A549 (cell line): Measurements from ENCODE around the gene PPP2R2C. TPM values are rescaled to one million over a fixed set of nuclear protein-coding genes. Genes with fewer than 3 reads are reported as not detected.

Source experiments
- ATAC-seq, 2 experiments: fragments of 200-7000 bp in 1 of 2; fragments of >200 bp in 1 of 2; cut with Nextera tagmentation in 1 of 2; cut with Tn5 transposase in 1 of 2; 3 replicates each; pipeline versions ENCODE4 v1.8.0 to v1.9.1; 2018 to 2020; ENCODE audit warnings: mild to moderate bottlenecking in 1 of 2, moderate library complexity in 1 of 2
- CTCF ChIA-PET: fragments of 300-600 bp; sonication (Branson Sonifier 250); formaldehyde crosslinking; extraction: SDS; loops from one replicate; lab custom pipeline; 2021; ENCODE audit warnings: antibody characterized with exemption, inconsistent platforms; lab: Yijun Ruan, JAX
- POLR2A ChIA-PET: fragments of 350-600 bp; formaldehyde crosslinking; extraction: SDS; loops from one replicate; lab custom pipeline; 2021; ENCODE audit warnings: antibody characterized with exemption, inconsistent platforms; lab: Yijun Ruan, JAX
- DNase-seq, 2 experiments: peaks; one replicate each; pipeline versions ENCODE4 v3.0.0 to v3.0.0-alpha.2; 2011 to 2016; ENCODE audit warnings: low read depth in 1 of 2, low spot score in 1 of 2
- FAIRE-seq: peaks from 2 replicates; lab custom pipeline; 2011; peaks lifted over from hg19 to GRCh38; lab: Jason Lieb, UNC
- H3K27ac ChIP-seq, 2 experiments: fragments of >200 bp; sonication (Bioruptor Twin); formaldehyde crosslinking; 3 replicates each; pipeline ENCODE4 v1.5.1; 2016 to 2017
- H3K4me1 ChIP-seq: fragments of >200 bp; sonication (Bioruptor Twin); formaldehyde crosslinking; 3 replicates; pipeline ENCODE4 v1.6.1; 2016
- H3K4me2 ChIP-seq: fragments of >200 bp; sonication (Bioruptor Twin); formaldehyde crosslinking; 3 replicates; pipeline ENCODE4 v1.6.1; 2016
- H3K4me3 ChIP-seq: fragments of >200 bp; sonication (Bioruptor Twin); formaldehyde crosslinking; 3 replicates; pipeline ENCODE4 v1.5.1; 2016
- H3K9me3 ChIP-seq: fragments of >200 bp; sonication (Bioruptor Twin); formaldehyde crosslinking; 3 replicates; pipeline ENCODE4 v1.6.1; 2016
- CBX2 ChIP-seq: fragments of 200-600 bp; sonication (generic); IDR thresholded peaks from 2 replicates; pipeline ENCODE4 v1.6.1; 2016; ENCODE audit warnings: low read depth, mild to moderate bottlenecking, borderline replicate concordance
- CTCF ChIP-seq: fragments of >200 bp; sonication (Bioruptor Twin); formaldehyde crosslinking; IDR thresholded peaks from 3 replicates; pipeline ENCODE4 v1.5.1; 2016
- E2F6 ChIP-seq: IDR thresholded peaks from 2 replicates; pipeline ENCODE4 v1.6.1; 2012; ENCODE audit warnings: low read depth, borderline replicate concordance
- EP300 ChIP-seq, 2 experiments: fragments of >200 bp; sonication (Bioruptor Twin); formaldehyde crosslinking; IDR thresholded peaks; 2 replicates in 1 of 2; 3 replicates in 1 of 2; pipeline ENCODE4 v1.6.1; 2016 to 2017
- FOXS1 ChIP-seq: fragments of 250-450 bp; sonication (Bioruptor Pico); IDR thresholded peaks from 2 replicates; pipeline ENCODE4 v1.5.0; 2020; ENCODE audit warnings: mild to moderate bottlenecking, moderate library complexity
- GATA3 ChIP-seq: IDR thresholded peaks from 2 replicates; pipeline ENCODE4 v1.6.1; 2012; ENCODE audit warnings: borderline replicate concordance
- HMGXB4 ChIP-seq: fragments of 250-450 bp; sonication (Bioruptor Pico); IDR thresholded peaks from 2 replicates; pipeline ENCODE4 v1.5.0; 2021; ENCODE audit warnings: mild to moderate bottlenecking, moderate library complexity, borderline replicate concordance
- HOXB5 ChIP-seq: fragments of 250-450 bp; sonication (Bioruptor Pico); IDR thresholded peaks from 2 replicates; pipeline ENCODE4 v1.5.0; 2020; ENCODE audit warnings: mild to moderate bottlenecking, moderate library complexity
- JUN ChIP-seq, 2 experiments: fragments of >200 bp; sonication (Bioruptor Twin); formaldehyde crosslinking; IDR thresholded peaks; 2 replicates in 1 of 2; 3 replicates in 1 of 2; pipeline ENCODE4 v1.6.1; 2016 to 2017
- NFE2L2 ChIP-seq: fragments of 150-350 bp; conservative IDR thresholded peaks from 2 replicates; pipeline ENCODE4 v1.6.1; 2014; ENCODE audit warnings: low read length
- NR3C1 ChIP-seq: fragments of >200 bp; sonication (Bioruptor Twin); formaldehyde crosslinking; IDR thresholded peaks from 3 replicates; pipeline ENCODE4 v1.6.1; 2017
- REST ChIP-seq: fragments of 200-600 bp; sonication (generic); IDR thresholded peaks from 2 replicates; pipeline ENCODE4 v1.6.1; 2016; ENCODE audit warnings: antibody characterized with exemption, mild to moderate bottlenecking, moderate library complexity
- RFX5 ChIP-seq: fragments of 450-650 bp; IDR thresholded peaks from 2 replicates; pipeline ENCODE4 v1.7.1; 2014; ENCODE audit warnings: antibody characterized with exemption, mild to moderate bottlenecking, moderate library complexity
- TP53 ChIP-seq: fragments of 250-450 bp; sonication (Bioruptor Pico); IDR thresholded peaks from 2 replicates; pipeline ENCODE4 v1.5.0; 2021; ENCODE audit warnings: mild to moderate bottlenecking, moderate library complexity
- ZC3H11A ChIP-seq: fragments of 450-650 bp; IDR thresholded peaks from 2 replicates; pipeline ENCODE4 v1.6.1; 2014; ENCODE audit warnings: antibody characterized with exemption, mild to moderate bottlenecking
- ZFP36 ChIP-seq: fragments of 450-650 bp; IDR thresholded peaks from 2 replicates; pipeline ENCODE4 v1.6.1; 2014; ENCODE audit warnings: borderline replicate concordance; ENCODE audit not compliant: partially characterized antibody
- ZNF302 ChIP-seq: fragments of 250-450 bp; sonication (Bioruptor Pico); IDR thresholded peaks from 2 replicates; pipeline ENCODE4 v1.9.0; 2021; ENCODE audit warnings: inconsistent platforms, mild to moderate bottlenecking, moderate library complexity
- WGBS: methylation state at CpG from one replicate; pipeline ENCODE4 v1.1.6; 2017; ENCODE audit errors: missing lambda C conversion rate; 5-methylcytosine and 5-hydroxymethylcytosine counted together
- polyA plus RNA-seq, 4 experiments: library from polyadenylated mRNA; depleted of rRNA in 3 of 4; stranded (reverse); fragments of >200 nt; fragmentation: RNase III in 1 of 4; extraction: RNeasy Plus Mini Kit Qiagen cat#74134 plus additional on column Dnase treatment in 1 of 4; gene quantifications; 2 replicates in 3 of 4; 3 replicates in 1 of 4; pipeline ENCODE4 v1.2.3, GENCODE V29; 2011 to 2017
- TF ChIP-seq, protein P1 (sequence below): fragments of >200 bp; sonication (Bioruptor Twin); formaldehyde crosslinking; IDR thresholded peaks from 2 replicates; pipeline ENCODE4 v1.6.1; 2016
- TF ChIP-seq, protein P2 (sequence below): fragments of 250-450 bp; sonication (Bioruptor Pico); IDR thresholded peaks from 2 replicates; pipeline ENCODE4 v1.5.0; 2020; ENCODE audit warnings: low read depth, mild to moderate bottlenecking, moderate library complexity
- TF ChIP-seq, protein P3 (sequence below): IDR thresholded peaks from 2 replicates; pipeline ENCODE4 v1.6.1; 2012

Gene PPP2R2C
- polyA plus RNA-seq, 2 of the 4 experiments (the other 2 are of a cell fraction), result 23.9 to 29.4 TPM

DNA sequence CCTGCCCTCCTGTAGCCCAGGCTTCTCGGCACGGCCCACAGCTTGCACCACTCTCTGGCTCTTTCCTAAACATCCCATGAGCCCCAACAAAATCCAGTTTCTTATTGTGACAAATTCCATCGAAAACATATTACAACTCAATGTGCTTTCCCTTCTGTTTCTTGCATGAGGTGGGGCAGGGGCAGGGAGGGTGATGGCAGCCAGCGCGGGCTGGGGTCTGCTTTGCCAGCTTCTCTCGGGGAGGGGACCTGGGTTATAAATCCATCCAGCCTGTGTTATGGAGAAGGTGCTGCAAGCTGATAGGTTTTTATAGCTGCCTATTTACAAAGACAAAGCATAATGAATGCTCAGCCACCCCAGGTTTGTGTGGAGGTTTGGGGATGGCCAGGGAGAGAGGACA lies 21.1 kb downstream of the PPP2R2C start:
- ChIA-PET CTCF (no interaction called here), POLR2A (no interaction called here)
- H3K27ac ChIP-seq, result no peak overlapping the region
- no peak for ATAC-seq
- no peak for DNase-seq
- WGBS, result 93% methylated on average over 6 of the region's 6 CpGs
- FAIRE-seq, result no peak
- H3K4me3 ChIP-seq, result no peak overlapping the region
- no peak overlapping the region for H3K4me2 ChIP-seq
- H3K4me1 ChIP-seq, result no peaks in the 10 kb centered on the region
- TF ChIP-seq NFE2L2, result no peak
- no peak for TF ChIP-seq HMGXB4 (CRISPR knock-in tag)
- TF ChIP-seq ZC3H11A, result no peak
- TF ChIP-seq CBX2, result no peak
- TF ChIP-seq, protein P1, sequence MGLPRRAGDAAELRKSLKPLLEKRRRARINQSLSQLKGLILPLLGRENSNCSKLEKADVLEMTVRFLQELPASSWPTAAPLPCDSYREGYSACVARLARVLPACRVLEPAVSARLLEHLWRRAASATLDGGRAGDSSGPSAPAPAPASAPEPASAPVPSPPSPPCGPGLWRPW, result no peak
- TF ChIP-seq EP300 (IDR thresholded peaks at IDR 0.05), result no peak
- TF ChIP-seq JUN (IDR thresholded peaks at IDR 0.05), result no peak
- TF ChIP-seq, protein P2, sequence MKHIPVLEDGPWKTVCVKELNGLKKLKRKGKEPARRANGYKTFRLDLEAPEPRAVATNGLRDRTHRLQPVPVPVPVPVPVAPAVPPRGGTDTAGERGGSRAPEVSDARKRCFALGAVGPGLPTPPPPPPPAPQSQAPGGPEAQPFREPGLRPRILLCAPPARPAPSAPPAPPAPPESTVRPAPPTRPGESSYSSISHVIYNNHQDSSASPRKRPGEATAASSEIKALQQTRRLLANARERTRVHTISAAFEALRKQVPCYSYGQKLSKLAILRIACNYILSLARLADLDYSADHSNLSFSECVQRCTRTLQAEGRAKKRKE, result no peak
- TF ChIP-seq NR3C1, result no peak
- no peak for TF ChIP-seq FOXS1
- TF ChIP-seq HOXB5 (CRISPR knock-in tag), result no peak
- no peak for TF ChIP-seq E2F6
- no peak for TF ChIP-seq CTCF
- TF ChIP-seq REST, result no peak
- TF ChIP-seq RFX5, result no peak
- TF ChIP-seq, protein P3, sequence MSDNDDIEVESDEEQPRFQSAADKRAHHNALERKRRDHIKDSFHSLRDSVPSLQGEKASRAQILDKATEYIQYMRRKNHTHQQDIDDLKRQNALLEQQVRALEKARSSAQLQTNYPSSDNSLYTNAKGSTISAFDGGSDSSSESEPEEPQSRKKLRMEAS, result no peak
- TF ChIP-seq, all 56 proteins: peak for 0
- H3K9me3 ChIP-seq, result no peaks in the 10 kb centered on the region

- ChIA-PET CTCF (no interaction called here), POLR2A (no interaction called here)
- DNase-seq, result no peak
- no peaks in the 10 kb centered on the region for H3K9me3 ChIP-seq
- H3K27ac ChIP-seq, result no peak overlapping the region
- TF ChIP-seq ZNF302 (no peak), ZFP36 (peak; percentile 9), RFX5 (no peak), GATA3 (no peak), TP53 (CRISPR knock-in tag) (no peak)
- TF ChIP-seq, all 56 proteins: peak for 1
- Histone ChIP-seq H3K4me1 (no peaks in the 10 kb centered on the region), H3K4me2 (no peak overlapping the region), H3K4me3 (no peak overlapping the region)
- ATAC-seq, result no peak
- WGBS, result 88% methylated on average over 4 of the region's 7 CpGs
- FAIRE-seq, result no peak
Measured at GRCh38 chr4:6450709-6451108, 21.7 kb downstream of the PPP2R2C start.
